ENCODE measurements around the gene NR1D1.

NR1D1 gene

DNA sequence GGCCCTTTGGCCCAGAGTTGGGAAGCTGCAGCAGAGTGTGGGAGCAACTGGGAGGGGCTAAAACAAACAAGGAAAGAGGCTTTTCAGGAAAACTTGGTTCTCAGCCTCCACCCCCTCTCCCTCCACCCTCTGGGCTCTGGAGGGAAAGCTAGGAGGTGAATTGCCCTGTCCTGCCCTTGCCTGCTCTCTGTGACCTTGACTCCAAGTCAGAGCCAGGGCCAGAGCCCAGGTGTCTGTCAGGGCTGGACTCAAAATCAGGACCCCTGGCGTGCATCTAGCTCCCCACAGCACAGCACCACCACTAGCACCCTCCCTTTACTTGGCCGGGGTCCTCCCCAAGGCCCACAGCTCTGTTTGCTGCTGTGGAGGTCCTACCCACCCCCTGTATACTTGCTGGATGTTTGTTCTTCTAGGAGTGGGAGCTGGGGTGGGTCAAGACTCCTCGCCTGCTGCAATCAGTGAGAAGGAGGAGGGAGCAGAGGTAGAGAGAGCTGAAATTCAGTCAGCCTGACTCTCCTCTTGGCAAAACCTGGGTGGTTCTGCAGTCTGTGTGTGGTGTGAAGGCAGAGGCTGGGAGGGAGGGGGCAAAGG lies 2.8 kb upstream of the NR1D1 start:
- Histone ChIP-seq H3K27me3 (ENCODE audit: control insufficient read depth, insufficient read depth, low read length, poor library complexity, severe bottlenecking) (peaks cover 25% of the 10 kb centered on the region), H3K4me1 (ENCODE audit: control insufficient read depth, insufficient read depth, low read length) (peaks cover 41% of the 10 kb centered on the region), H3K9me3 (ENCODE audit: control insufficient read depth, low read length) (no peaks in the 10 kb centered on the region), H3K36me3 (ENCODE audit: control insufficient read depth, insufficient read depth, low read length) (no peaks in the 10 kb centered on the region), H3K4me3 (ENCODE audit: insufficient read depth, low read depth, low read length) (no peak overlapping the region), H3K27ac (ENCODE audit: insufficient read depth, low read depth, low read length, poor library complexity, severe bottlenecking) (no peak overlapping the region)
- 62 to 69% methylated on average over 3 of the region's 3 CpGs for WGBS, 2 experiments

DNA sequence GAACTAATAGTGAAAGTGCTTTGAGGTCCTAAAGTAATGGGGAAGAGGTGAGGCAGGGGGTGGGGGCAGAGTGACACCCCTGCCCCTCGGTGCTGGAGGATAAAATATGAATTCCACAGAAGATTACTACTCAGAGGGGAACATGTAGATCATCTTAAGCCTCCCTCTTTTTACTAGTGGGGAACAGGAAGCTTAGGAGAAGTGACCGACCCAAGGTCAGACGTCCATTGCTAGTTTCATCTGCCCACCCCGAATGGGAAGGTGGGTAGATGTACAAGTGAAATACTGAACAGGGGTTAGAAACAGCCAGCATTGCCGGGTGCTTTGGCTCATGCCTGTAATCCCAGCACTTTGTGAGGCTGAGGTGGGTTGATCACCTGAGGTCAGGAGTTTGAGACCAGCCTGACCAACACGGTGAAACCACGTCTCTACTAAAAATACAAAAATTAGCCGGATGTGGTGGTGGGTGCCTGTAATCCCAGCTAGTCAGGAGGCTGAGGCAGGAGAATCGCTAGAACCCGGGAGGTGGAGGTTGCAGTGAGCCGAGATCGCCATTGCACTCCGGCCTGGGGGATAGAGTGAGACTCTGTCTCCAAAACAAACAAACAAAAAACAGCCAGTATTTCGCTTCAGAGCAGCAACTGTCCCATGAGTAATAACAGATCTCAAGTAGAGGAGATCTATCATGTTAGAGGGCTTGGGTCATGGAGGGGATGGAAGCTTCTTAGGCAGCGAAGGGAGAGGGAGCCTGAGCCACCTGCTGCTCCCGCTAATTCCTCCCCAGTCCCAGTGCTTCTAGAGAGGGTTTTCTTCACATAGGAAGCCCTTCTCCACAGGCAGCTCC lies 1.2 kb upstream of the NR1D1 start:
- Histone ChIP-seq H3K27ac (ENCODE audit: insufficient read depth, low read depth, low read length, poor library complexity, severe bottlenecking) (no peak overlapping the region), H3K4me1 (ENCODE audit: control insufficient read depth, insufficient read depth, low read length) (peaks cover 29% of the 10 kb centered on the region), H3K4me3 (ENCODE audit: insufficient read depth, low read depth, low read length) (peak overlapping the region; percentile 41), H3K27me3 (ENCODE audit: control insufficient read depth, insufficient read depth, low read length, poor library complexity, severe bottlenecking) (peaks cover 24% of the 10 kb centered on the region), H3K9me3 (ENCODE audit: control insufficient read depth, low read length) (no peaks in the 10 kb centered on the region), H3K36me3 (ENCODE audit: control insufficient read depth, insufficient read depth, low read length) (no peaks in the 10 kb centered on the region)
- 90 to 92% methylated on average over 16 of the region's 16 CpGs for WGBS, 2 experiments

DNA sequence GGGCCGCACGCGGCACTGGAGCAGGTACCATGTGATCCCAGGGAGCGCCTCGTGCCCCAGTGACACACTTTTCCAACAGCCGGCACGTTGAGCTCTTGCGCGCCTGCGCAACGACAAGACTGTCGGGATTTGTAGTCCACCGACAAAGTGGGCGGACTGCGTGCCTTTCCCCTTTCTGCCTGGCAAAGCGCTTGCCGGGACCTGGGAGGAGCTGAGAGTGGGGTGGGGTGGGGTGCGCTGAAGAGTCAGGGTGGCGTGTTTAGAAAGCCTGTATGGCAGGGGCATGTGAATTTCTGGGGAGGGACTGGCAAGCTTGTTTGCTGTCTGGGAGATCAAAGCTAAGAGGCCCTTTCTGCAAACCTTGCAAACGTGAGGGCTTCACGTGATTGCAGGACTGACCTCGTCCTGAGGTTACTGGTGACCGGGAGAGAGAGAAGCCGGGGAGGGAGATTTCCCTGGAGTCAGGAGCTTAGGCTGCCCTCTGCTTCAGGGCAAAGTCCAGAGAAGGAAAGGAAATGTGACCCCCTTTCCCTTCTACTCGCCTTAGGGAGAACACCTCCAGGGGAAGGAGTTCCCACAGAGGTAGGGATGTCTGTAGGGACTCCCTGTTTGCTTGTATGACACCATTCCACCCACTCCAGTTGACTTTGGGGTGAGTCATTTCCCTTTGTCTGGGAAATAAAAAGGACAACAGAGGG lies 429 bp upstream of the NR1D1 start:
- Histone ChIP-seq H3K4me3 (ENCODE audit: insufficient read depth, low read depth, low read length) (peak overlapping the region; percentile 41), H3K9me3 (ENCODE audit: control insufficient read depth, low read length) (no peaks in the 10 kb centered on the region), H3K36me3 (ENCODE audit: control insufficient read depth, insufficient read depth, low read length) (no peaks in the 10 kb centered on the region), H3K4me1 (ENCODE audit: control insufficient read depth, insufficient read depth, low read length) (peaks cover 25% of the 10 kb centered on the region), H3K27ac (ENCODE audit: insufficient read depth, low read depth, low read length, poor library complexity, severe bottlenecking) (no peak overlapping the region), H3K27me3 (ENCODE audit: control insufficient read depth, insufficient read depth, low read length, poor library complexity, severe bottlenecking) (peaks cover 16% of the 10 kb centered on the region)
- 1 to 3% methylated on average over 25 of the region's 25 CpGs for WGBS, 2 experiments

DNA sequence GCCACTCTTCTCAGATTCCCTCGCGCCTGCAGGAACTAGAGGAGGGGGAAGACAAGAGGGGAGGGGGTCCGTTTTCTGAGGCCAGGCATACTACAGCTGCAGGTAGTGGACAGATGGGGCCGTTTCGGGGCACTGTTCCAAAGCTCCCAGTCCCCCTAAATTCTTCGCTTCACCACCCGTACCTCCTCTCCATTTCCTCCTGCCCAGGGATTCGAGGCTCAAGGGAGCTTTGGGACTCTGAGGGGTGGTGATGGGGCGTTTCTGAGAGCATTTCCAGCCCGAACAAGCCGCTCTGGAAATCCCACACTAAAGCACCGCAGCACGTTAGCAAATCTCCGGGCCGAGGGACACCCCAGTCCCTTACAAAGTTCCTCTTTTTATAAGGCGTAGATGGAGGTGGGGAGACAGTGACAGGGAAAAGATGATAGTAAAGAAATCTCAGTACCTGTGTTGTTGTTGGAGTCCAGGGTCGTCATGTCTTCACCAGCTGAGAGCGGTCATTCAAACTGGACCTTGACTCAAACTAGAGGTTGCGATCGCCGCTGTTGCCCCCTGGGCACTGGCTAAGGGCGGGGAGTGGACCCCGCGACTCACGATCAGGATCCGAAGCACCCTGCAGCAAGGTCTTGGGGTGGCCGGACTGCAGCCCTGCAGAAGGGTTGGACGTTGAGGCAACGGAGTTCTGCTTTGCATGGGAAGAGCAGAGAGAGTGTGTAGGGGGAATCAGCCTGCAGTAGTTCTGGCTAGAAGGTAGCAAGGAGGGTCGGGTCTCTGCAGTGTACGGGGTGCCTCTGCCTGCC lies 570 bp downstream of the NR1D1 start:
- whole genome bisulfite sequencing, 2 experiments = 34% methylated on average over 31 of the region's 31 CpGs
- peaks cover 12% of the 10 kb centered on the region for H3K27me3 ChIP-seq (ENCODE audit: control insufficient read depth, insufficient read depth, low read length, poor library complexity, severe bottlenecking)
- no peaks in the 10 kb centered on the region for H3K36me3 ChIP-seq (ENCODE audit: control insufficient read depth, insufficient read depth, low read length)
- H3K27ac ChIP-seq (ENCODE audit: insufficient read depth, low read depth, low read length, poor library complexity, severe bottlenecking) = no peak overlapping the region
- H3K9me3 ChIP-seq (ENCODE audit: control insufficient read depth, low read length) = no peaks in the 10 kb centered on the region
- peak overlapping the region; percentile 41 for H3K4me3 ChIP-seq (ENCODE audit: insufficient read depth, low read depth, low read length)
- H3K4me1 ChIP-seq (ENCODE audit: control insufficient read depth, insufficient read depth, low read length) = peaks cover 25% of the 10 kb centered on the region

DNA sequence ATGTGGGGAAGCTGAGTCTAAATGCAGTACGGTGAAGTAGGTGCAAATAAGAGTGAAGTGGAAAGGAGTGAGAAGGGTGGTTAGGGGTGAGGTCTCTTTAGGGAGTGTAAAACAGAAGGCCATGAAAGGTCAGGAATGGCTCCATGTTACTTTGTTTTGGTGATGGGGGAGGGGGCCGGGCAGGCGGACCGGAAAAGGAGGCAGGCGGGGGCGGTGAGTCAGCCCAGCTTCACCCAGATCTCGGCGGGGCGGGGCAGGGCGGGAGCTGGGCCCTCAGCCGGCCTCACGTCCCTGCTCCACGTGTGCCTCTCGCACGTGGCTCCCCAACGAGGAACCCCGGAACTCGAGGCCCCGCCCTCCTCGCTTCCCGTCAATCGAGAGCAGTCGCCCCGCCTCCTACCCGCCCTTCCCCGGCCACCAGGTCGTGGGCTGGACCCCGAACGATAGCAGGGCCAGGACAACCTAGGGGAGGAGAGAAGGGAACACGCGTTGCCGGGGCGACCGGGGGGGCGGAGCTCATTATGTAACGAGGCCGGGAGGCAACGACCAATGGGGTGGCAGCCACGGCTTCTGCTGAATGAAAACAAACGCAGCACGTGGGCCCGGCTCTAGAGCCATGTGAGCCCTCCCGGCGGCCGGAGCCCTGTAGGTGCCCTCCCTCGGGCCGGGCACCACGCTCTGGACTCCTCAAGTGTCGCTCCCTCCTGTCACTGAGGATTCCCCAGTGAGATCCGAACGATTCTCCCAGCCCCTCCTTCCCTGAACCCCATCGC lies 1.4 kb downstream of the NR1D1 start:
- no peaks in the 10 kb centered on the region for H3K9me3 ChIP-seq (ENCODE audit: control insufficient read depth, low read length)
- 8 to 9% methylated on average over 52 of the region's 52 CpGs for WGBS, 2 experiments
- H3K27me3 ChIP-seq (ENCODE audit: control insufficient read depth, insufficient read depth, low read length, poor library complexity, severe bottlenecking) = peaks cover 12% of the 10 kb centered on the region
- no peaks in the 10 kb centered on the region for H3K36me3 ChIP-seq (ENCODE audit: control insufficient read depth, insufficient read depth, low read length)
- H3K27ac ChIP-seq (ENCODE audit: insufficient read depth, low read depth, low read length, poor library complexity, severe bottlenecking) = no peak overlapping the region
- peaks cover 25% of the 10 kb centered on the region for H3K4me1 ChIP-seq (ENCODE audit: control insufficient read depth, insufficient read depth, low read length)
- peak overlapping the region; percentile 41 for H3K4me3 ChIP-seq (ENCODE audit: insufficient read depth, low read depth, low read length)

DNA sequence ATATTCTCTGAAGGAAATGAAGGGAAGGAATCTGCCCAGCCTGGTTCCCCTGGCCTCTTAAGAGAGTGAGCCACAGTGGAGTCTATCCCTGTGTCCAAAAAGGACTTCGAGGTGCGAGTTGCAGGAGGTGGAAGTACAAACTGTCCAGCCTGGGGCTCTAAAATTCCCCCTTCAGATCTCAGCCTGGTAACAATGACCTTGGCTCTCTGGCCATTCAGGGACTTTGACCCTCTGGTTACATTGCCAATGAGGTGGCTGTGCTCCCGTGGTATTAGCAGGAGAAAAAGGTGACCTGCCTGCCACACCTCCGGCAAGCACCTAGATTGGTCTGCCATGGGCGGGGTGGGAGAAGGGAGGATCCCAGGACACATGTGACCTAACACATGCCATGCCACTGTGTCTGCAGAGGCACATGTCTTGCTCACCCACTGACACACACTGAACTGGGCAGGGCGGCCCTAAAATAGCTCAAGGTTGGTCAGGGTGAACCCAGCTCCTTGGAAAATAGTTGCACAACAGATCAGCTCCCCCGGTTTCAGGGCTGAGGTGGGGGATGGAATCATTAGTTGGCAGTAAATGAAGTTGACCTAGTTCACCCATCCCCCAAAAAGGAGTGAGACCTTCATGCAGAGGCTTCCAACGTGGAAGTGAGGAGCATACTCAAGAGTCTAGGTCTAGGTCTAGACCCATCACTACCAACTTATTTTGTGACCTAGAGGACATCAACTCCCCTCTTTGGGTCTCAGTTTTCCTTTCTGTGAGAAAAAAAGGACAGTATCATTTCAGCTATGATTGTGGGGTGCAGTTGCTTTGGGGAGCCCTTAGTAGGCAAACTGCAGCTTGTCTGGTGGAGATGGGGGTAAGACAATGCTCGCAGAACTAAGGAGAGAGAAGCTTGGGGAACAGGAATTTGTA lies 2.2 kb downstream of the NR1D1 start:
- peak overlapping the region; percentile 41 for H3K4me3 ChIP-seq (ENCODE audit: insufficient read depth, low read depth, low read length)
- peaks cover 12% of the 10 kb centered on the region for H3K27me3 ChIP-seq (ENCODE audit: control insufficient read depth, insufficient read depth, low read length, poor library complexity, severe bottlenecking)
- WGBS, 2 experiments = 90 to 91% methylated on average over 9 of the region's 9 CpGs
- no peak overlapping the region for H3K27ac ChIP-seq (ENCODE audit: insufficient read depth, low read depth, low read length, poor library complexity, severe bottlenecking)
- H3K4me1 ChIP-seq (ENCODE audit: control insufficient read depth, insufficient read depth, low read length) = peaks cover 22% of the 10 kb centered on the region
- H3K9me3 ChIP-seq (ENCODE audit: control insufficient read depth, low read length) = no peaks in the 10 kb centered on the region
- peaks cover 8% of the 10 kb centered on the region for H3K36me3 ChIP-seq (ENCODE audit: control insufficient read depth, insufficient read depth, low read length)

DNA sequence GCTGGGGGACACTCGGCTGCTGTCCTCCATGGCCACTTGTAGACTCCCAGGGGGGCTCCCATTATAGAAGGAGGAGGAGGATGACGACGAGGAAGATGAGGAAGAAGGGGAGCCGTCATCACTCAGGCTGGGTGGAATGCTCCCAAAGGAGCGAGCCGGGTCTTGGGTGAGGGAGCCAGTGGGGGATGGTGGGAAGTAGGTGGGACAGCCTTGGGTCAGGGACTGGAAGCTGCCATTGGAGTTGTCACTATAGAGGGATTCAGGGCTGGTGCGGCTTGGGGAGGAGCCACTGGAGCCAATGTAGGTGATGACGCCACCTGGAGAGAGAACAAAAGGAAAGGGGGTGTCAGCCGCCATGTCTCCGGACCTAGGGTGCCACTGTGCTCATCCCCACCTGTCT lies 3.3 kb downstream of the NR1D1 start:
- H3K27me3 ChIP-seq (ENCODE audit: control insufficient read depth, insufficient read depth, low read length, poor library complexity, severe bottlenecking) = peaks cover 12% of the 10 kb centered on the region
- WGBS, 2 experiments = 94% methylated on average over 10 of the region's 10 CpGs
- H3K4me1 ChIP-seq (ENCODE audit: control insufficient read depth, insufficient read depth, low read length) = peaks cover 17% of the 10 kb centered on the region
- peaks cover 9% of the 10 kb centered on the region for H3K36me3 ChIP-seq (ENCODE audit: control insufficient read depth, insufficient read depth, low read length)
- H3K4me3 ChIP-seq (ENCODE audit: insufficient read depth, low read depth, low read length) = no peak overlapping the region
- H3K27ac ChIP-seq (ENCODE audit: insufficient read depth, low read depth, low read length, poor library complexity, severe bottlenecking) = no peak overlapping the region
- H3K9me3 ChIP-seq (ENCODE audit: control insufficient read depth, low read length) = no peaks in the 10 kb centered on the region

GRCh38 chr17:40095944-40096791 lies 4.2 kb downstream of the NR1D1 start:
- H3K27me3 ChIP-seq (ENCODE audit: control insufficient read depth, insufficient read depth, low read length, poor library complexity, severe bottlenecking) = peaks cover 12% of the 10 kb centered on the region
- WGBS, 2 experiments = 92 to 96% methylated on average over 23 of the region's 23 CpGs
- no peaks in the 10 kb centered on the region for H3K9me3 ChIP-seq (ENCODE audit: control insufficient read depth, low read length)
- H3K4me3 ChIP-seq (ENCODE audit: insufficient read depth, low read depth, low read length) = no peak overlapping the region
- no peak overlapping the region for H3K27ac ChIP-seq (ENCODE audit: insufficient read depth, low read depth, low read length, poor library complexity, severe bottlenecking)
- H3K36me3 ChIP-seq (ENCODE audit: control insufficient read depth, insufficient read depth, low read length) = peaks cover 9% of the 10 kb centered on the region
- H3K4me1 ChIP-seq (ENCODE audit: control insufficient read depth, insufficient read depth, low read length) = peaks cover 22% of the 10 kb centered on the region
